HEK293 (cell line): ENCODE measurements around the gene FA2H.
"Not testable (repeated sequence)": the region's sequence is repeated elsewhere in the genome, so short reads cannot be mapped to it uniquely, and the experiment has no call there.

ENCODE experiments used
- CTCF ChIA-PET: fragments of 350-600 bp; formaldehyde crosslinking; extraction: SDS; loops from one replicate; lab custom pipeline; 2021; ENCODE audit warnings: antibody characterized with exemption; lab: Yijun Ruan, JAX
- POLR2A ChIA-PET: fragments of 300-600 bp; formaldehyde crosslinking; extraction: SDS; loops from one replicate; lab custom pipeline; 2020; ENCODE audit warnings: antibody characterized with exemption, inconsistent platforms; lab: Yijun Ruan, JAX
- H3K27ac ChIP-seq: fragments of 200-500 bp; sonication (Bioruptor generic); 2 replicates; pipeline ENCODE4 v1.5.1; 2014; ENCODE audit warnings: low read depth, low read length, control low read depth, inconsistent platforms; ENCODE audit errors: extremely low read depth
- H3K36me3 ChIP-seq, 2 experiments: fragments of 200-500 bp in 1 of 2; sonication (Bioruptor generic) in 1 of 2; 1 replicate in 1 of 2; 2 replicates in 1 of 2; pipeline ENCODE4 v1.5.1; 2014 to 2017; ENCODE audit warnings: inconsistent platforms in 2 of 2, low read length in 2 of 2; ENCODE audit not compliant: control insufficient read depth in 2 of 2, insufficient read depth in 1 of 2
- H3K4me1 ChIP-seq: fragments of 200-500 bp; sonication (Bioruptor generic); 2 replicates; pipeline ENCODE4 v1.5.1; 2014; ENCODE audit warnings: mild to moderate bottlenecking, low read length, inconsistent platforms; ENCODE audit not compliant: control insufficient read depth, insufficient read depth
- H3K4me3 ChIP-seq: 2 replicates; pipeline ENCODE4 v1.5.1; 2011; ENCODE audit warnings: low read depth, mild to moderate bottlenecking, control low read depth, low read length, moderate library complexity
- H3K9me3 ChIP-seq: fragments of 200-500 bp; sonication (Bioruptor generic); 2 replicates; pipeline ENCODE4 v1.5.1; 2014; ENCODE audit warnings: low read depth, low read length, inconsistent platforms; ENCODE audit not compliant: control insufficient read depth, insufficient read depth
- GFI1B ChIP-seq: fragments of 450-650 bp; formaldehyde crosslinking; IDR thresholded peaks from 2 replicates; pipeline ENCODE4 v1.5.1; 2016; ENCODE audit warnings: missing biosample characterization, missing genetic modification characterization
- MYNN ChIP-seq: fragments of 450-650 bp; formaldehyde crosslinking; IDR thresholded peaks from 2 replicates; pipeline ENCODE4 v1.5.1; 2016; ENCODE audit warnings: missing biosample characterization, missing genetic modification characterization, borderline replicate concordance
- MZF1 ChIP-seq: fragments of 450-650 bp; formaldehyde crosslinking; IDR thresholded peaks from 2 replicates; pipeline ENCODE4 v1.5.1; 2017; ENCODE audit warnings: missing biosample characterization, missing genetic modification characterization, borderline replicate concordance
- SCRT2 ChIP-seq: fragments of 450-650 bp; formaldehyde crosslinking; IDR thresholded peaks from 2 replicates; pipeline ENCODE4 v1.5.1; 2016; ENCODE audit warnings: missing biosample characterization, missing genetic modification characterization
- ZFP3 ChIP-seq: fragments of 450-650 bp; formaldehyde crosslinking; IDR thresholded peaks from 2 replicates; pipeline ENCODE4 v1.5.1; 2016; ENCODE audit warnings: low read depth, missing biosample characterization, missing genetic modification characterization
- ZNF133 ChIP-seq: fragments of 450-650 bp; formaldehyde crosslinking; IDR thresholded peaks from 2 replicates; pipeline ENCODE4 v1.5.1; 2016; ENCODE audit warnings: missing biosample characterization, missing genetic modification characterization
- ZNF146 ChIP-seq: fragments of 450-650 bp; formaldehyde crosslinking; IDR thresholded peaks from 2 replicates; pipeline ENCODE4 v1.5.1; 2016; ENCODE audit warnings: missing biosample characterization, missing genetic modification characterization
- ZNF184 ChIP-seq: fragments of 450-650 bp; IDR thresholded peaks from 2 replicates; pipeline ENCODE4 v1.5.1; 2018; ENCODE audit warnings: missing biosample characterization, mild to moderate bottlenecking, missing genetic modification characterization
- ZNF239 ChIP-seq: fragments of 450-650 bp; formaldehyde crosslinking; IDR thresholded peaks from 2 replicates; pipeline ENCODE4 v1.5.1; 2016; ENCODE audit warnings: missing biosample characterization, missing genetic modification characterization
- ZNF521 ChIP-seq: fragments of 450-650 bp; formaldehyde crosslinking; IDR thresholded peaks from 2 replicates; pipeline ENCODE4 v1.5.1; 2017; ENCODE audit warnings: missing biosample characterization, mild to moderate bottlenecking, missing genetic modification characterization
- ZNF558 ChIP-seq: fragments of 450-650 bp; formaldehyde crosslinking; IDR thresholded peaks from 2 replicates; pipeline ENCODE4 v1.5.1; 2016; ENCODE audit warnings: missing biosample characterization, missing genetic modification characterization
- ZNF560 ChIP-seq: fragments of 450-650 bp; formaldehyde crosslinking; IDR thresholded peaks from 2 replicates; pipeline ENCODE4 v1.5.1; 2017; ENCODE audit warnings: missing biosample characterization, missing genetic modification characterization, borderline replicate concordance
- ZNF596 ChIP-seq: fragments of 450-650 bp; IDR thresholded peaks from 2 replicates; pipeline ENCODE4 v1.5.0; 2018; ENCODE audit warnings: missing biosample characterization, mild to moderate bottlenecking, missing genetic modification characterization, moderate library complexity
- ZNF701 ChIP-seq: fragments of 450-650 bp; formaldehyde crosslinking; IDR thresholded peaks from 2 replicates; pipeline ENCODE4 v1.5.1; 2016; ENCODE audit warnings: missing biosample characterization, missing genetic modification characterization
- ZXDB ChIP-seq: fragments of 450-650 bp; formaldehyde crosslinking; IDR thresholded peaks from 2 replicates; pipeline ENCODE4 v1.5.1; 2016; ENCODE audit warnings: missing biosample characterization, missing genetic modification characterization
- TF ChIP-seq, protein P1 (sequence below): fragments of 450-650 bp; formaldehyde crosslinking; IDR thresholded peaks from 2 replicates; pipeline ENCODE4 v1.5.1; 2016; ENCODE audit warnings: missing biosample characterization, missing genetic modification characterization
- TF ChIP-seq, protein P2 (sequence below): fragments of 450-650 bp; formaldehyde crosslinking; IDR thresholded peaks from 2 replicates; pipeline ENCODE4 v1.5.1; 2016; ENCODE audit warnings: missing biosample characterization, missing genetic modification characterization

The FA2H gene

DNA sequence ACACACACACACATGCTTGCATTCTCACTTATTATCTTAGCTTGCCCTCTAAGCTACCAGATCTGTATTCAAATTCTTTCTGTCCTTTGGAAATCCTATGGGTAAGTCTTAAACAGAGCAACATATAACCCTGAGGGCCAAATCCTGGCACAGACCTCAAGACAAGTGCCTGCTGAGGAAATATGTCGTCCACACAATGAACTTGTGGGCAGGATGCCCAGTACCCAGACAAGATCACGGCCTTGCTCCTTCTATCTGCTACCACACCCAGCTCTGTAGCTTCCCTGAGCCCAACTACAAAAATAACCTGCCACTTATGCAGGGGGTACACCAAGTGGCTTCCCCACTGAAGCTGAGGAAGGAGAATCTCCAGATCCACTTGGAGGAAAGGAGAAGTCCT, 37.3 kb upstream of the FA2H start:
- Histone ChIP-seq H3K27ac (no peak overlapping the region), H3K4me1 (no peaks in the 10 kb centered on the region), H3K9me3 (no peaks in the 10 kb centered on the region), H3K36me3 (no peaks in the 10 kb centered on the region), H3K4me3 (no peak overlapping the region)
- ChIA-PET CTCF (interaction anchor here (0.7 to 5.1 kb wide), 9 partner anchors 38 to 492 kb away, joined by 3 to 78 read pairs (median 5); no protein-coding TSS in a partner anchor), POLR2A (no interaction called here)
- TF ChIP-seq ZNF701 (no peak), ZNF596 (no peak), MYNN (tag by site-specific recombination) (no peak), ZNF560 (tag by site-specific recombination) (no peak), ZXDB (tag by site-specific recombination) (no peak)

DNA sequence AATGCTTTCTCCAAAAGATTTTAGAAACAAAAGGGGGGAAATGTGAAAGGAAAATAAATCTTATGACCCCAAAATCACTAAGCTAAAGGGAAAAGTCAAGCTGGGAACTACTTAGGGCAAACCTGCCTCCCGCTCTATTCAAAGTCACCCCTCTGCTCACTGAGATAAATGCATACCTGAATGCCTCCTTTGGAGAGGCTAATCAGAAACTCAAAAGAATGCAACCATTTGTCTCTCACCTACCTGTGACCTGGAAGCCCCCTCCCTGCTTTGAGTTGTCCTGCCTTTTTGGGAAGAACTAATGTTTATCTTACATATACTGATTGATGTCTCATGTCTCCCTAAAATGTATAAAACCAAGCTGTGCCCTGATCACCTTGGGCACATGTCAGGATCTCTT, 36.6 kb upstream of the FA2H start:
- POLR2A ChIA-PET = interaction anchor here (0.6 kb wide), 1 partner anchor 106 kb away, joined by 6 read pairs; no protein-coding TSS in a partner anchor

DNA sequence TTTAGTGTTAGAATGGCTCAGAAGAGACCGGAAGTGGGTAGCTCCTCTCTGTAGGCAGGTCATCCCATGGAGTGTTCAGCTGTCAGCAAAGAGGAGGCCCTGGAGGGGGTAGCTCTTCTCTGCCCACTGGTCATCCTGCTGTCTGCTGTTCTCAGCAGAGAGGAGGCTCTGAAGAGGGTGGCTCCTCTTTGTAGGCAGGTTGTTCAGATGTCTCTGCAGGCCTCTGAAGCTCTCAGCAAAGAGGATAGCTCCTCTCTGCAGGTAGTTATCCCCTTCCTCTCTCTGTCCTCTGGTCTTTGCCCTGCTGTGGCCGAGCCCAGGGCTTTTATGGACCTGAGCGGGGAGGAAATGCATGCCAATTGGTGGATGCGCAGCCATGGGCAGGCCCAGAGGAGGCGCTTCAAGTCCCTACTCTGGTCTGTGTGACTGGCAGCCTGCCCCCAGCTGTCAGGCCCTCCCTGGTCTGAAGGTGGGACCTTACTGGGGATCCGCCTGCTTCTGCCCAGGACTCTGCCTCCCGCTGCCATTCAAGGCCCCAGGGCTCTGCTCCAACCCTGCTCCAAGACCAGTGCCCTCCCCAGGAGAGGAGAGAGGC, 32.5 kb upstream of the FA2H start:
- no peaks in the 10 kb centered on the region for H3K9me3 ChIP-seq
- ChIA-PET CTCF (no interaction called here), POLR2A (no interaction called here)
- no peaks in the 10 kb centered on the region for H3K36me3 ChIP-seq
- TF ChIP-seq SCRT2 (tag by site-specific recombination) (no peak), ZNF133 (tag by site-specific recombination) (no peak), ZNF239 (tag by site-specific recombination) (no peak), ZNF521 (tag by site-specific recombination) (no peak), GFI1B (tag by site-specific recombination) (no peak), MZF1 (tag by site-specific recombination) (no peak), ZFP3 (no peak)
- TF ChIP-seq, all 188 proteins: peak for 0
- Histone ChIP-seq H3K27ac (no peak overlapping the region), H3K4me1 (no peaks in the 10 kb centered on the region), H3K4me3 (no peak overlapping the region)

More for the DNA sequence above, 36.6 kb upstream of the FA2H start:
- H3K4me1 ChIP-seq, H3K9me3 ChIP-seq, H3K4me3 ChIP-seq, H3K36me3 ChIP-seq, H3K27ac ChIP-seq: not testable (repeated sequence)
- CTCF ChIA-PET = interaction anchor here (0.9 to 5.1 kb wide), 5 partner anchors 16 to 300 kb away, joined by 3 to 78 read pairs (median 9); no protein-coding TSS in a partner anchor

DNA sequence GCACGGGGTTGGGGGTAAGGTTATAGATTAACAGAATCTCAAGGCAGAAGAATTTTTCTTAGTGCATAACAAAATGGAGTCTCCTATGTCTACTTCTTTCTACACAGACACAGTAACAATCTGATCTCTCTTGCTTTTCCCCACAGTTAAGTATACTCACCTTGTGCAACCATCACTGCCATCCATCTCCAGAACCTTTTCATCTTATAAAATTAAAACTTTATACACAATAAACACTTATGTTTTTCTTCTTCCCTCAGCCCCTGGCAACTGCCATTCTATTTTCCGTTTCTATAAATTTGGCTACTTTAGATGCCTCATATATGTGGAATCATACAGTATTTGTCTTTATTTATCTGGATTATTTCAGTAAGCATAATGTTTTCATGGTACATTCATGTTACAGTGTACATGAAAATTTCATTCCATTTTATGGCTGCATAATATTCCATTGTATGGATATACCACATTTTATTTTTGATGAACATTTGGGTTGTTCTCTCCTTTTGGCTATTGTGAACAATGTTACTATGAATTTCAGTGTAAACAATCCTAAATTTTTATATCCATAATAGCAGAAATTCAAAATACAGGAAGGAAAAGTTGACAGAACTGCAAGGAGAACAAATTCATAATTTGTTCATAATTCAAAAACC, 25.7 kb upstream of the FA2H start:
- ChIA-PET POLR2A (no interaction called here), CTCF (no interaction called here)
- Histone ChIP-seq H3K27ac (no peak overlapping the region), H3K4me1 (no peaks in the 10 kb centered on the region), H3K9me3 (no peaks in the 10 kb centered on the region), H3K36me3 (no peaks in the 10 kb centered on the region), H3K4me3 (no peak overlapping the region)
- TF ChIP-seq ZNF184 (tag by site-specific recombination) = no peak
- no peak for TF ChIP-seq ZNF558 (tag by site-specific recombination)
- peak; percentile 49; the same call in 1 of the 2 replicates for TF ChIP-seq ZNF146 (tag by site-specific recombination)
- TF ChIP-seq, protein P1, sequence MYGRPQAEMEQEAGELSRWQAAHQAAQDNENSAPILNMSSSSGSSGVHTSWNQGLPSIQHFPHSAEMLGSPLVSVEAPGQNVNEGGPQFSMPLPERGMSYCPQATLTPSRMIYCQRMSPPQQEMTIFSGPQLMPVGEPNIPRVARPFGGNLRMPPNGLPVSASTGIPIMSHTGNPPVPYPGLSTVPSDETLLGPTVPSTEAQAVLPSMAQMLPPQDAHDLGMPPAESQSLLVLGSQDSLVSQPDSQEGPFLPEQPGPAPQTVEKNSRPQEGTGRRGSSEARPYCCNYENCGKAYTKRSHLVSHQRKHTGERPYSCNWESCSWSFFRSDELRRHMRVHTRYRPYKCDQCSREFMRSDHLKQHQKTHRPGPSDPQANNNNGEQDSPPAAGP = no peak
- TF ChIP-seq, protein P2, sequence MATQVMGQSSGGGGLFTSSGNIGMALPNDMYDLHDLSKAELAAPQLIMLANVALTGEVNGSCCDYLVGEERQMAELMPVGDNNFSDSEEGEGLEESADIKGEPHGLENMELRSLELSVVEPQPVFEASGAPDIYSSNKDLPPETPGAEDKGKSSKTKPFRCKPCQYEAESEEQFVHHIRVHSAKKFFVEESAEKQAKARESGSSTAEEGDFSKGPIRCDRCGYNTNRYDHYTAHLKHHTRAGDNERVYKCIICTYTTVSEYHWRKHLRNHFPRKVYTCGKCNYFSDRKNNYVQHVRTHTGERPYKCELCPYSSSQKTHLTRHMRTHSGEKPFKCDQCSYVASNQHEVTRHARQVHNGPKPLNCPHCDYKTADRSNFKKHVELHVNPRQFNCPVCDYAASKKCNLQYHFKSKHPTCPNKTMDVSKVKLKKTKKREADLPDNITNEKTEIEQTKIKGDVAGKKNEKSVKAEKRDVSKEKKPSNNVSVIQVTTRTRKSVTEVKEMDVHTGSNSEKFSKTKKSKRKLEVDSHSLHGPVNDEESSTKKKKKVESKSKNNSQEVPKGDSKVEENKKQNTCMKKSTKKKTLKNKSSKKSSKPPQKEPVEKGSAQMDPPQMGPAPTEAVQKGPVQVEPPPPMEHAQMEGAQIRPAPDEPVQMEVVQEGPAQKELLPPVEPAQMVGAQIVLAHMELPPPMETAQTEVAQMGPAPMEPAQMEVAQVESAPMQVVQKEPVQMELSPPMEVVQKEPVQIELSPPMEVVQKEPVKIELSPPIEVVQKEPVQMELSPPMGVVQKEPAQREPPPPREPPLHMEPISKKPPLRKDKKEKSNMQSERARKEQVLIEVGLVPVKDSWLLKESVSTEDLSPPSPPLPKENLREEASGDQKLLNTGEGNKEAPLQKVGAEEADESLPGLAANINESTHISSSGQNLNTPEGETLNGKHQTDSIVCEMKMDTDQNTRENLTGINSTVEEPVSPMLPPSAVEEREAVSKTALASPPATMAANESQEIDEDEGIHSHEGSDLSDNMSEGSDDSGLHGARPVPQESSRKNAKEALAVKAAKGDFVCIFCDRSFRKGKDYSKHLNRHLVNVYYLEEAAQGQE = no peak
